Stimulated activated naive B cell treated with anti-CD40 and anti-IgM and Interleukin-4, amounts not matched to agents 10 μg/mL and 1 μg/mL and 100 μg/mL, for 72 hours (primary cell): Measurements from ENCODE around the gene RECK.

Experiments used
- ATAC-seq, 2 donors: fragments of 150-1000 bp; cut with Tn5 transposase; replicated peaks; 2 replicates each; pipeline ENCODE4 v1.10.0; 2021; ENCODE audit warnings: moderate library complexity in 1 of 2
- DNase-seq: peaks from one replicate; pipeline ENCODE4 v3.0.0; 2021
- H3K27ac Mint-ChIP-seq: one replicate; pipeline ENCODE4 v1.8.0; 2022; ENCODE audit warnings: mild to moderate bottlenecking, mixed read lengths
- H3K27me3 Mint-ChIP-seq, 2 donors: one replicate each; pipeline ENCODE4 v1.8.0; 2022; ENCODE audit warnings: mixed read lengths in 2 of 2
- H3K36me3 Mint-ChIP-seq, 2 donors: one replicate each; pipeline ENCODE4 v1.8.0; 2022; ENCODE audit warnings: mixed read lengths in 2 of 2, mild to moderate bottlenecking in 1 of 2
- H3K4me1 Mint-ChIP-seq, 2 donors: one replicate each; pipeline ENCODE4 v1.8.0; 2022; ENCODE audit warnings: mixed read lengths in 2 of 2, mild to moderate bottlenecking in 1 of 2
- H3K4me3 Mint-ChIP-seq, 2 donors: one replicate each; pipeline ENCODE4 v1.8.0; 2022; ENCODE audit warnings: mild to moderate bottlenecking in 2 of 2, mixed read lengths in 2 of 2, moderate library complexity in 1 of 2
- H3K9me3 Mint-ChIP-seq, 2 donors: one replicate each; pipeline ENCODE4 v1.8.0; 2022; ENCODE audit warnings: mixed read lengths in 2 of 2, mild to moderate bottlenecking in 1 of 2

The RECK gene

GRCh38 chr9:36035006-36035405, 1.7 kb upstream of the RECK start:
- Mint-ChIP-seq H3K27me3 (peaks cover 0 to 5% of the 10 kb centered on the region in 2 donors), H3K9me3 (no peaks in the 10 kb centered on the region), H3K27ac (no peak overlapping the region), H3K4me1 (peaks cover 15 to 23% of the 10 kb centered on the region in 2 donors), H3K4me3 (no peak overlapping the region), H3K36me3 (no peaks in the 10 kb centered on the region)
- no peak for ATAC-seq
- no peak for DNase-seq

GRCh38 chr9:36036253-36036779, 397 bp upstream of the RECK start:
- Mint-ChIP-seq H3K36me3 (no peaks in the 10 kb centered on the region), H3K27ac (peak overlapping the region; percentile 56), H3K27me3 (peaks cover 0 to 5% of the 10 kb centered on the region in 2 donors), H3K4me3 (peak overlapping the region; percentile 91 to 92), H3K4me1 (peaks cover 13 to 18% of the 10 kb centered on the region in 2 donors), H3K9me3 (no peaks in the 10 kb centered on the region)
- DNase-seq (no peak), ATAC-seq (no peak)

- no peaks in the 10 kb centered on the region for H3K36me3 Mint-ChIP-seq
- DNase-seq (no peak), ATAC-seq (no peak)
- peak overlapping the region; percentile 90 for H3K27ac Mint-ChIP-seq
- H3K27me3 Mint-ChIP-seq: peaks cover 0 to 5% of the 10 kb centered on the region in 2 donors
- peaks cover 23 to 31% of the 10 kb centered on the region in 2 donors for H3K4me1 Mint-ChIP-seq
- H3K9me3 Mint-ChIP-seq: no peaks in the 10 kb centered on the region
- peak overlapping the region; percentile 91 to 92 for H3K4me3 Mint-ChIP-seq
Measured at GRCh38 chr9:36037549-36038122, 923 bp downstream of the RECK start.

- H3K9me3 Mint-ChIP-seq: no peaks in the 10 kb centered on the region
- no peaks in the 10 kb centered on the region for H3K36me3 Mint-ChIP-seq
- ATAC-seq: no peak
- no peaks in the 10 kb centered on the region for H3K27me3 Mint-ChIP-seq
- peaks cover 24 to 33% of the 10 kb centered on the region in 2 donors for H3K4me1 Mint-ChIP-seq
- H3K4me3 Mint-ChIP-seq: no peak overlapping the region
- H3K27ac Mint-ChIP-seq: no peak overlapping the region
- no peak for DNase-seq
Measured at GRCh38 chr9:36039121-36039520, 2.4 kb downstream of the RECK start.

GRCh38 chr9:36039696-36040095, 3.0 kb downstream of the RECK start:
- H3K4me3 Mint-ChIP-seq: no peak overlapping the region
- DNase-seq: no peak
- no peaks in the 10 kb centered on the region for H3K36me3 Mint-ChIP-seq
- peaks cover 29 to 39% of the 10 kb centered on the region in 2 donors for H3K4me1 Mint-ChIP-seq
- no peak for ATAC-seq
- H3K9me3 Mint-ChIP-seq: no peaks in the 10 kb centered on the region
- no peaks in the 10 kb centered on the region for H3K27me3 Mint-ChIP-seq
- no peak overlapping the region for H3K27ac Mint-ChIP-seq

GRCh38 chr9:36040271-36040925, 3.7 kb downstream of the RECK start:
- Mint-ChIP-seq H3K27ac (no peak overlapping the region), H3K27me3 (no peaks in the 10 kb centered on the region), H3K36me3 (no peaks in the 10 kb centered on the region), H3K9me3 (no peaks in the 10 kb centered on the region), H3K4me3 (no peak overlapping the region), H3K4me1 (peaks cover 30 to 41% of the 10 kb centered on the region in 2 donors)
- ATAC-seq (no peak), DNase-seq (no peak)

- H3K36me3 Mint-ChIP-seq: no peaks in the 10 kb centered on the region
- no peak for DNase-seq
- H3K27ac Mint-ChIP-seq: no peak overlapping the region
- H3K4me1 Mint-ChIP-seq: peaks cover 30 to 41% of the 10 kb centered on the region in 2 donors
- H3K9me3 Mint-ChIP-seq: no peaks in the 10 kb centered on the region
- no peak for ATAC-seq
- no peaks in the 10 kb centered on the region for H3K27me3 Mint-ChIP-seq
- no peak overlapping the region for H3K4me3 Mint-ChIP-seq
Measured at GRCh38 chr9:36041506-36041905, 4.8 kb downstream of the RECK start.

- H3K4me1 Mint-ChIP-seq: peaks cover 19 to 25% of the 10 kb centered on the region in 2 donors
- DNase-seq: no peak
- no peak for ATAC-seq
- no peak overlapping the region for H3K4me3 Mint-ChIP-seq
- H3K36me3 Mint-ChIP-seq: no peaks in the 10 kb centered on the region
- H3K27ac Mint-ChIP-seq: no peak overlapping the region
- H3K27me3 Mint-ChIP-seq: no peaks in the 10 kb centered on the region
- H3K9me3 Mint-ChIP-seq: no peaks in the 10 kb centered on the region
Measured at GRCh38 chr9:36045610-36046009, 8.9 kb downstream of the RECK start.

- no peak for DNase-seq
- Mint-ChIP-seq H3K4me1 (peaks cover 13 to 17% of the 10 kb centered on the region in 2 donors), H3K36me3 (no peaks in the 10 kb centered on the region), H3K4me3 (no peak overlapping the region), H3K9me3 (no peaks in the 10 kb centered on the region), H3K27ac (no peak overlapping the region), H3K27me3 (no peaks in the 10 kb centered on the region)
- no peak for ATAC-seq
Measured at GRCh38 chr9:36046923-36047322, 10.2 kb downstream of the RECK start.

- no peak overlapping the region for H3K27ac Mint-ChIP-seq
- peaks cover 5% of the 10 kb centered on the region in 2 donors for H3K4me1 Mint-ChIP-seq
- no peaks in the 10 kb centered on the region for H3K27me3 Mint-ChIP-seq
- H3K36me3 Mint-ChIP-seq: no peaks in the 10 kb centered on the region
- ATAC-seq (no peak), DNase-seq (no peak)
- H3K4me3 Mint-ChIP-seq: no peak overlapping the region
- H3K9me3 Mint-ChIP-seq: no peaks in the 10 kb centered on the region
Measured at GRCh38 chr9:36049408-36049807, 12.7 kb downstream of the RECK start.

- Mint-ChIP-seq H3K9me3 (no peaks in the 10 kb centered on the region), H3K27me3 (no peaks in the 10 kb centered on the region), H3K4me1 (no peaks in the 10 kb centered on the region), H3K27ac (no peak overlapping the region), H3K4me3 (no peak overlapping the region), H3K36me3 (no peaks in the 10 kb centered on the region)
- ATAC-seq: peak; percentile 29 to 34
- no peak for DNase-seq
Measured at GRCh38 chr9:36050476-36050875, 13.8 kb downstream of the RECK start.

GRCh38 chr9:36051317-36051716, 14.6 kb downstream of the RECK start:
- Mint-ChIP-seq H3K36me3 (no peaks in the 10 kb centered on the region), H3K27me3 (no peaks in the 10 kb centered on the region), H3K4me1 (no peaks in the 10 kb centered on the region), H3K9me3 (no peaks in the 10 kb centered on the region), H3K27ac (no peak overlapping the region), H3K4me3 (no peak overlapping the region)
- peak; percentile 93 to 94 for ATAC-seq
- DNase-seq: no peak

- Mint-ChIP-seq H3K9me3 (no peaks in the 10 kb centered on the region), H3K4me3 (no peak overlapping the region)
- DNase-seq: no peak
Measured at GRCh38 chr9:36053971-36054370, 17.3 kb downstream of the RECK start.

GRCh38 chr9:36056896-36057295, 20.2 kb downstream of the RECK start:
- peaks cover 0 to 5% of the 10 kb centered on the region in 2 donors for H3K36me3 Mint-ChIP-seq
- H3K9me3 Mint-ChIP-seq: no peaks in the 10 kb centered on the region
- ATAC-seq (no peak), DNase-seq (no peak)
- H3K27me3 Mint-ChIP-seq: no peaks in the 10 kb centered on the region
- H3K27ac Mint-ChIP-seq: no peak overlapping the region
- H3K4me1 Mint-ChIP-seq: no peaks in the 10 kb centered on the region
- no peak overlapping the region for H3K4me3 Mint-ChIP-seq

More at GRCh38 chr9:36053971-36054370, 17.3 kb downstream of the RECK start:
- Mint-ChIP-seq H3K36me3 (no peaks in the 10 kb centered on the region), H3K27me3 (no peaks in the 10 kb centered on the region), H3K27ac (no peak overlapping the region), H3K4me1 (no peaks in the 10 kb centered on the region)
- ATAC-seq: no peak

GRCh38 chr9:36063804-36064447, 27.2 kb downstream of the RECK start:
- Mint-ChIP-seq H3K27ac (no peak overlapping the region), H3K9me3 (no peaks in the 10 kb centered on the region), H3K4me3 (no peak overlapping the region), H3K27me3 (no peaks in the 10 kb centered on the region), H3K4me1 (peaks cover 2 to 6% of the 10 kb centered on the region in 2 donors), H3K36me3 (peaks cover 10 to 11% of the 10 kb centered on the region in 2 donors)
- ATAC-seq: no peak
- DNase-seq: no peak
